Endodermal cell (in vitro differentiated cells): ENCODE data around the gene GMPR. TPM values are rescaled to one million over a fixed set of nuclear protein-coding genes. Genes with fewer than 3 reads are reported as not detected.
A peak's percentile ranks its signal among the peaks of the same experiment; 100 is the strongest.

Source experiments
- DNase-seq: peaks from one replicate; pipeline ENCODE4 v3.0.0-alpha.2; 2017
- H3K27ac ChIP-seq: 2 replicates; pipeline ENCODE4 v1.5.1; 2013; ENCODE audit warnings: mild to moderate bottlenecking, low read depth, low read length, moderate library complexity
- H3K27me3 ChIP-seq: 2 replicates; pipeline ENCODE4 v1.6.1; 2013; ENCODE audit warnings: mild to moderate bottlenecking, low read length, moderate library complexity; ENCODE audit not compliant: insufficient read depth, control insufficient read depth, poor library complexity, severe bottlenecking
- H3K36me3 ChIP-seq: 2 replicates; pipeline ENCODE4 v1.7.0; 2013; ENCODE audit warnings: mild to moderate bottlenecking, low read length, moderate library complexity; ENCODE audit not compliant: control insufficient read depth, insufficient read depth
- H3K4me1 ChIP-seq: one replicate; pipeline ENCODE4 v1.7.0; 2013; ENCODE audit warnings: low read length; ENCODE audit not compliant: control insufficient read depth, insufficient read depth
- H3K4me3 ChIP-seq: 2 replicates; pipeline ENCODE4 v1.5.1; 2013; ENCODE audit warnings: mild to moderate bottlenecking, low read length, moderate library complexity
- H3K9ac ChIP-seq: 2 replicates; pipeline ENCODE4 v1.6.1; 2013; ENCODE audit warnings: mild to moderate bottlenecking, low read length, moderate library complexity; ENCODE audit not compliant: poor library complexity, severe bottlenecking; ENCODE audit errors: extremely low read depth
- H3K9me3 ChIP-seq: 2 replicates; pipeline ENCODE4 v1.6.1; 2013; ENCODE audit warnings: mild to moderate bottlenecking, low read length, moderate library complexity; ENCODE audit not compliant: control insufficient read depth
- H3K27ac Mint-ChIP-seq: 2 replicates; pipeline ENCODE4 v1.8.0; 2020; ENCODE audit warnings: mixed read lengths
- H3K27me3 Mint-ChIP-seq: 2 replicates; pipeline ENCODE4 v1.8.0; 2021; ENCODE audit warnings: mild to moderate bottlenecking, mixed read lengths; ENCODE audit not compliant: insufficient read depth
- H3K36me3 Mint-ChIP-seq: 2 replicates; pipeline ENCODE4 v1.8.0; 2020; ENCODE audit warnings: low read depth, mixed read lengths
- H3K4me1 Mint-ChIP-seq: 2 replicates; pipeline ENCODE4 v1.8.0; 2020; ENCODE audit warnings: mixed read lengths
- H3K4me3 Mint-ChIP-seq: 2 replicates; pipeline ENCODE4 v1.8.0; 2020; ENCODE audit warnings: mild to moderate bottlenecking, moderate library complexity, mixed read lengths
- H3K9me3 Mint-ChIP-seq: 2 replicates; pipeline ENCODE4 v1.8.0; 2020; ENCODE audit warnings: mild to moderate bottlenecking, mixed read lengths
- WGBS, 2 experiments: methylation state at CpG; one replicate each; pipeline versions ENCODE4 v1.1.5 to v1.1.7; 2013; ENCODE audit warnings: missing lambda C conversion rate in 2 of 2, mixed read lengths in 1 of 2; ENCODE audit not compliant: insufficient coverage in 1 of 2, insufficient read length in 1 of 2; 5-methylcytosine and 5-hydroxymethylcytosine counted together
- total RNA-seq, 2 donors: library from RNA; stranded (reverse); fragmentation: NEBNext Ultra II Directional in 1 of 2; extraction: Animal tissue kit (Norgen Biotek cat#: 25700) in 1 of 2; gene quantifications; 2 replicates in 1 of 2; 3 replicates in 1 of 2; pipeline ENCODE4 v1.2.1, GENCODE V29; 2021
- TF ChIP-seq, protein P1 (sequence below): fragments of 200-600 bp; sonication (generic); conservative IDR thresholded peaks from 2 replicates; pipeline ENCODE4 v1.5.0; 2021; ENCODE audit warnings: antibody characterized with exemption, mild to moderate bottlenecking

Gene GMPR
- total RNA-seq, 2 donors from 2014 or later, result 4.9 to 20.7 TPM

DNA sequence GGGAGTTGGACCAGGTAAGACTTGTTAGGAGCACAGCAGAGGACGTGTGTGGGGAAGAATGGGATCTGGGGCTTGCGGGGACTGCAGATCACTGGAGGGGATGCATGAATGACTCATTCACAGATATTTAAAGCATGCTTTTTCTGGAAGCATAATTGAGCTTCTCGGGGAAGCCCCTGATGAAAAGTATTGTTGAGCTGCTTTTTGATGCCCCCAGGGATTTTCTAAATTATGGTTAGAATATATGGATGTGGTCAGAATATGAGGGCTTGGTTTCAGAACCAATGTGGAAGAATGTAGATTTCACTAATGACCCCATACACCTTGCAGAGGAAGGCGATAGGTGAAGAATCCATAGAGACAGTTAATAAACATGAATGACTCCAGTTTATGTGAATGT is 36.1 kb downstream of the GMPR start:
- Mint-ChIP-seq H3K9me3 (no peaks in the 10 kb centered on the region), H3K36me3 (no peaks in the 10 kb centered on the region), H3K4me1 (peaks cover 32% of the 10 kb centered on the region), H3K4me3 (no peak overlapping the region), H3K27ac (no peak overlapping the region), H3K27me3 (no peaks in the 10 kb centered on the region)
- WGBS, 2 experiments, result 91 to 96% methylated on average over 4 of the region's 4 CpGs
- no peaks in the 10 kb centered on the region for H3K9me3 ChIP-seq
- H3K27me3 ChIP-seq, result no peaks in the 10 kb centered on the region
- H3K36me3 ChIP-seq, result no peaks in the 10 kb centered on the region
- DNase-seq, result no peak
- H3K4me1 ChIP-seq, result peaks cover 4% of the 10 kb centered on the region
- no peak overlapping the region for H3K4me3 ChIP-seq
- no peak overlapping the region for H3K9ac ChIP-seq
- H3K27ac ChIP-seq, result no peak overlapping the region
- TF ChIP-seq, protein P1, sequence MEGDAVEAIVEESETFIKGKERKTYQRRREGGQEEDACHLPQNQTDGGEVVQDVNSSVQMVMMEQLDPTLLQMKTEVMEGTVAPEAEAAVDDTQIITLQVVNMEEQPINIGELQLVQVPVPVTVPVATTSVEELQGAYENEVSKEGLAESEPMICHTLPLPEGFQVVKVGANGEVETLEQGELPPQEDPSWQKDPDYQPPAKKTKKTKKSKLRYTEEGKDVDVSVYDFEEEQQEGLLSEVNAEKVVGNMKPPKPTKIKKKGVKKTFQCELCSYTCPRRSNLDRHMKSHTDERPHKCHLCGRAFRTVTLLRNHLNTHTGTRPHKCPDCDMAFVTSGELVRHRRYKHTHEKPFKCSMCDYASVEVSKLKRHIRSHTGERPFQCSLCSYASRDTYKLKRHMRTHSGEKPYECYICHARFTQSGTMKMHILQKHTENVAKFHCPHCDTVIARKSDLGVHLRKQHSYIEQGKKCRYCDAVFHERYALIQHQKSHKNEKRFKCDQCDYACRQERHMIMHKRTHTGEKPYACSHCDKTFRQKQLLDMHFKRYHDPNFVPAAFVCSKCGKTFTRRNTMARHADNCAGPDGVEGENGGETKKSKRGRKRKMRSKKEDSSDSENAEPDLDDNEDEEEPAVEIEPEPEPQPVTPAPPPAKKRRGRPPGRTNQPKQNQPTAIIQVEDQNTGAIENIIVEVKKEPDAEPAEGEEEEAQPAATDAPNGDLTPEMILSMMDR, result no peak

DNA sequence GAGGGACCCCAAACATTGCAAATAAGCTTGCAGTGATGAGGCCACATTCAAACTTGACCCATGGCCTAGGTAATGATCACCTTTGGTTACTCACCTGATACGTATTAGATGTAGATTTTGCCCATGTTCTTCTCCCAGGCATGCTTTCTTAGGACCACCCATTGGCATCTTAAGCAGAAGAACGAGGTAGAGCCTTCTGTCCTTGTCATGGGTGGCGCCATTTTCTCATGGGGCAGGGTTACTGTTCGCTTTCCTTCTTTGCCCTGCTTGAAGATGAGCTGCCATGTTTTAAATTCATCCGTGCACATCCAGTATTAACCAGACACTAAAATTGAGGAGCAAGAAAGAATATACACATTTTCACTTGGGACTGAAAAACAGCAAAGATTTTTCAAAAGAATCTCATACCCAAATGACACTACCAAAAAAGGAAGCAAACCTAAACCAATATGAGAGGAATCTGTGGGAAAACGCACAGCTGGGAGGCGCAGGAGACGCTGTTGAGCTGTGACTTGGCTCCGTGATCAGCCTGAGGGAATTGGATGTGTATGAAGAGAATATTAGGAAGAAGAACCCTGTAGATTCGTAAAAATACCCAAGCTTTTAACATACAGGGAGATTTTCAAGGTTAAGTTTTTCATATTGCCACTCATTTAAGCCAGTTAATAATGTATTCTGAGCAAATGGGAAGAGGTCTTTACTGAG is 36.6 kb downstream of the GMPR start:
- H3K4me3 ChIP-seq, result no peak overlapping the region
- no peaks in the 10 kb centered on the region for H3K27me3 Mint-ChIP-seq
- peaks cover 29% of the 10 kb centered on the region for H3K4me1 Mint-ChIP-seq
- H3K27ac ChIP-seq, result no peak overlapping the region
- H3K27ac Mint-ChIP-seq, result no peak overlapping the region
- DNase-seq, result no peak
- H3K9me3 Mint-ChIP-seq, result no peaks in the 10 kb centered on the region
- H3K9me3 ChIP-seq, result no peaks in the 10 kb centered on the region
- no peaks in the 10 kb centered on the region for H3K27me3 ChIP-seq
- peaks cover 4% of the 10 kb centered on the region for H3K4me1 ChIP-seq
- WGBS, 2 experiments, result 95 to 97% methylated on average over 9 to 10 of the region's 10 CpGs
- TF ChIP-seq, protein P1, result no peak
- no peaks in the 10 kb centered on the region for H3K36me3 ChIP-seq
- no peaks in the 10 kb centered on the region for H3K36me3 Mint-ChIP-seq
- H3K9ac ChIP-seq, result no peak overlapping the region
- no peak overlapping the region for H3K4me3 Mint-ChIP-seq

DNA sequence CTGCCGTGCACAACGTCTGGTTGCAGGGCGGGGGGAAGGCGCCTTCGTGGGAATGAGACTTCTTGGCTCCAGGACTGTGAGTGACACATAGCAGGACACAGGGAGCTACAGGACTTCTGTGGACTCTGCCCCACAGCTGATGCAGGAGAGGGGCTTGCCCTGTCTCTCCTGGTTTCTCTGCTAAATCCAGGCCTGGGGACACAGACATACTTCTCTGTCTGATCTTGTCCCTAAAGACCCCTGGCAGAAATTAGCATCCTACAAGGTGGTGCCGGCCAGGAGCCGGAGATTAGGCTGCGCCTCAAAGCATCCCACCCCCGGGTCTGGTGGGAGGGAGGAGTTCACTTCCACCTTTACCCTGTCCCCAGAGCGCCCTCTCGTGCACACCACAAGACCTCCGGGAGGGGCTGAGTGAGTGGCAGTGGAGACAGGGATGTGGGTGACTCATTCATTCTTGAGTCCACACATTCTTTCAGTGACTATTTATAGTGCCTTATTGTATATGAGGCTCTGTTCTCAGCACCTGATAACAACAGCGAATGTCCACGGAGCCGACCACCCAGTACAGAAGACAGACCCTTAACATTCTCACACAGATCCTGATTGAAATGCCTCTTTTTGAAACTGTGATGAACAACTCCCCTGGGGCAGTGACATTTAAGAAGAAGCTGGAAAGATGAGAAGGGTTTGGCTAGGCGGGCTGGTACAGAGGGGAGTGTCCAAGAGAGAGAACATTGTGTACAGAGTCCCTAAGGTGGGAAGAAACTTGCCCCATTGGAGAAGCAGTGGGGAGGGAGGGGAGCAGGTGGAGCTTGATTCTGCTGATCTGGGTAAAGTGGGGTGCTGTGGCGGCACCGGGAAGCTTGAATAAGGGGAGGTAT is 39.0 kb downstream of the GMPR start:
- no peak overlapping the region for H3K4me3 Mint-ChIP-seq

More for the DNA sequence above, 39.0 kb downstream of the GMPR start:
- no peaks in the 10 kb centered on the region for H3K9me3 ChIP-seq
- no peak overlapping the region for H3K4me3 ChIP-seq
- WGBS, 2 experiments, result 57 to 60% methylated on average over 10 to 18 of the region's 18 CpGs
- TF ChIP-seq, protein P1, result peak; percentile 80
- H3K9ac ChIP-seq, result no peak overlapping the region
- H3K36me3 ChIP-seq, result no peaks in the 10 kb centered on the region
- DNase-seq, result peak; percentile 95
- Mint-ChIP-seq H3K27me3 (no peaks in the 10 kb centered on the region), H3K4me1 (peaks cover 26% of the 10 kb centered on the region), H3K27ac (peak overlapping the region; percentile 52), H3K9me3 (no peaks in the 10 kb centered on the region), H3K36me3 (no peaks in the 10 kb centered on the region)
- H3K27me3 ChIP-seq, result no peaks in the 10 kb centered on the region
- H3K4me1 ChIP-seq, result peaks cover 4% of the 10 kb centered on the region
- H3K27ac ChIP-seq, result no peak overlapping the region
